B cell (primary cell): ENCODE measurements around the gene SLC44A1. TPM values are rescaled to one million over a fixed set of nuclear protein-coding genes. Genes with fewer than 3 reads are reported as not detected.

ENCODE experiments used
- ATAC-seq: fragments of 200-7000 bp; cut with Tn5 transposase; one replicate; pipeline ENCODE4 v1.10.0; 2021; ENCODE audit warnings: low read depth, mild to moderate bottlenecking, moderate number of reproducible peaks, moderate library complexity
- CTCF ChIA-PET: fragments of 350-600 bp; sonication (Branson Sonifier 250); formaldehyde crosslinking; loops from one replicate; lab custom pipeline; 2021; ENCODE audit warnings: antibody characterized with exemption, inconsistent platforms; lab: Charles Lee
- POLR2A ChIA-PET: fragments of 350-600 bp; sonication (Branson Sonifier 250); formaldehyde crosslinking; loops from one replicate; lab custom pipeline; 2021; ENCODE audit warnings: antibody characterized with exemption; lab: Charles Lee
- DNase-seq: peaks from one replicate; pipeline ENCODE4 v3.0.0; 2013
- H2AFZ ChIP-seq: 2 replicates; pipeline ENCODE4 v1.6.1; 2012; ENCODE audit warnings: mild to moderate bottlenecking, low read depth, low read length; ENCODE audit not compliant: insufficient read depth, poor library complexity, severe bottlenecking
- H3K27ac ChIP-seq, 2 donors: 1 replicate in 1 of 2; 2 replicates in 1 of 2; pipeline ENCODE4 v1.5.1; 2012 to 2013; ENCODE audit warnings: low read length in 2 of 2, mild to moderate bottlenecking in 2 of 2, moderate library complexity in 1 of 2
- H3K27me3 ChIP-seq, 4 experiments: fragments of 200-600 bp in 1 of 4; sonication (generic) in 1 of 4; replicated peaks in 1 of 4; 1 replicate in 2 of 4; 2 replicates in 2 of 4; pipeline versions ENCODE4 v1.6.1 to v1.7.0; 2013 to 2016; ENCODE audit warnings: low read length in 3 of 4, mild to moderate bottlenecking in 2 of 4, mixed read lengths in 1 of 4, moderate library complexity in 1 of 4; ENCODE audit not compliant: insufficient read depth in 4 of 4, control insufficient read depth in 3 of 4; ENCODE audit errors: control extremely low read depth in 1 of 4
- H3K36me3 ChIP-seq, 2 experiments: replicated peaks in 1 of 2; 1 replicate in 1 of 2; 2 replicates in 1 of 2; pipeline versions ENCODE4 v1.6.1 to v1.7.1; 2013; ENCODE audit warnings: low read length in 1 of 2; ENCODE audit not compliant: insufficient read depth in 2 of 2, control insufficient read depth in 1 of 2; ENCODE audit errors: control extremely low read depth in 1 of 2, extremely low read depth in 1 of 2
- H3K4me1 ChIP-seq, 2 donors: fragments of 200-600 bp in 1 of 2; sonication (generic) in 1 of 2; 1 replicate in 1 of 2; 2 replicates in 1 of 2; pipeline versions ENCODE4 v1.5.1 to v1.6.1; 2013 to 2017; ENCODE audit warnings: low read length in 2 of 2; ENCODE audit not compliant: control insufficient read depth in 2 of 2, insufficient read depth in 2 of 2
- H3K4me2 ChIP-seq: replicated peaks from 2 replicates; pipeline ENCODE3; 2012; ENCODE audit warnings: mild to moderate bottlenecking, low read depth, low read length; ENCODE audit not compliant: poor library complexity, severe bottlenecking
- H3K4me3 ChIP-seq, 5 experiments: fragments of 200-600 bp in 1 of 5; sonication (generic) in 1 of 5; 1 replicate in 3 of 5; 2 replicates in 2 of 5; pipeline versions ENCODE4 v1.5.1 to v1.7.0; 2011 to 2016; ENCODE audit warnings: low read length in 4 of 5, mild to moderate bottlenecking in 4 of 5, low read depth in 2 of 5, control low read depth in 1 of 5, moderate library complexity in 1 of 5; ENCODE audit not compliant: insufficient read depth in 1 of 5; ENCODE audit errors: control extremely low read depth in 1 of 5, extremely low read depth in 1 of 5
- H3K79me2 ChIP-seq: fragments of 200-600 bp; sonication (generic); one replicate; pipeline ENCODE4 v1.6.0; 2016; ENCODE audit warnings: low read length; ENCODE audit not compliant: control insufficient read depth, insufficient read depth
- H3K9ac ChIP-seq: fragments of 200-600 bp; sonication (generic); 2 replicates; pipeline ENCODE4 v1.6.1; 2017; ENCODE audit warnings: mild to moderate bottlenecking, low read length, moderate library complexity
- H3K9me3 ChIP-seq, 3 donors: one replicate each; pipeline versions ENCODE4 v1.6.1 to v1.7.1; 2013; ENCODE audit warnings: low read length in 2 of 3; ENCODE audit not compliant: control insufficient read depth in 2 of 3, insufficient read depth in 1 of 3; ENCODE audit errors: control extremely low read depth in 1 of 3
- H4K20me1 ChIP-seq: 2 replicates; pipeline ENCODE4 v1.6.0; 2012; ENCODE audit warnings: mild to moderate bottlenecking, low read length; ENCODE audit not compliant: insufficient read depth, control insufficient read depth, poor library complexity, severe bottlenecking
- H3K27ac Mint-ChIP-seq: one replicate; pipeline ENCODE4 v1.8.0; 2021; ENCODE audit warnings: mixed read lengths
- H3K27me3 Mint-ChIP-seq: one replicate; pipeline ENCODE4 v1.8.0; 2021; ENCODE audit warnings: mixed read lengths
- H3K4me1 Mint-ChIP-seq: one replicate; pipeline ENCODE4 v1.8.0; 2021; ENCODE audit warnings: mixed read lengths
- H3K4me3 Mint-ChIP-seq: one replicate; pipeline ENCODE4 v1.8.0; 2021; ENCODE audit warnings: mixed read lengths
- H3K9me3 Mint-ChIP-seq: one replicate; pipeline ENCODE4 v1.8.0; 2022; ENCODE audit warnings: mixed read lengths; ENCODE audit not compliant: insufficient read depth
- EZH2 ChIP-seq: IDR thresholded peaks from 2 replicates; pipeline ENCODE4 v1.6.1; 2012; ENCODE audit warnings: borderline replicate concordance, low read depth, mild to moderate bottlenecking, moderate library complexity, low read length; ENCODE audit not compliant: insufficient read depth, poor library complexity, severe bottlenecking
- WGBS: methylation state at CpG from one replicate; pipeline ENCODE4 v1.1.5; 2013; ENCODE audit warnings: missing lambda C conversion rate; ENCODE audit not compliant: insufficient coverage; 5-methylcytosine and 5-hydroxymethylcytosine counted together
- intact Hi-C: fragments of 100-400 bp; cut with micrococcal nuclease; formaldehyde crosslinking; loops from one replicate; pipeline ENCODE4 v1.10.0; 2022
- polyA plus RNA-seq: library from polyadenylated mRNA; depleted of rRNA; stranded (reverse); fragments of >200 nt; gene quantifications from 2 replicates; pipeline ENCODE4 v1.2.3, GENCODE V29; 2012
- total RNA-seq, 2 donors: library from RNA; stranded (reverse); fragments of 120-200 nt in 1 of 2; gene quantifications; 1 replicate in 1 of 2; 2 replicates in 1 of 2; pipeline versions ENCODE4 v1.2.3 to v1.2.4, GENCODE V29; 2013 to 2022
- TF ChIP-seq, protein P1 (sequence below): fragments of 200-600 bp; IDR thresholded peaks from one replicate; pipeline ENCODE4 v1.8.0; 2022; ENCODE audit warnings: antibody characterized with exemption, mild to moderate bottlenecking

The SLC44A1 gene
- total and polyA plus RNA-seq, 2 donors (not counting 1 experiment from before 2014, with no cell fraction given): 2.2 to 17.7 TPM

DNA sequence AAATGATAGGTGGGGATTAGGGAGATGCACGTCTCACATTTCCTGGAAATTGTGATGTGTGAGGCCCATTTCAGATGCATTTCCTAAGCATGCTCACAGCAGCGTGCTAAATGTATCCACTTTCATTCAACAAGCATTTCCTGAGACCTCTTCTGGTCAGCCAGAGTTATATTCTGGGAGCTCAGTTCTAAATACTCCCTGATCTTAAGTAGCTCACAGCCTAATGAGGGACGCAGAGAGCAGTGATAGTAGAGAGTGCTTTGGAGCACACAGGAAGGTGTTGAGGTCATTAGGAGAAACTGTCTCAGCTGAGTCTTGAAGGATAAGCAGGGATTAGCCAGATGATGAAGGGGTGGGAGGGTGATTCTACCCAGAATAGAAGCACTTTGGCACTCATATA lies 157.2 kb downstream of the SLC44A1 start:
- Histone ChIP-seq H3K4me2 (no peak overlapping the region), H2AFZ (no peak overlapping the region), H4K20me1 (no peaks in the 10 kb centered on the region), H3K79me2 (no peaks in the 10 kb centered on the region), H3K27me3 (peaks cover 0 to 3% (median 1%) of the 10 kb centered on the region in 4 experiments), H3K4me3 (no peak overlapping the region), H3K9me3 (peaks cover 0 to 5% (median 0%) of the 10 kb centered on the region in 3 donors), H3K4me1 (peaks cover 4 to 7% of the 10 kb centered on the region in 2 donors), H3K27ac (no peak overlapping the region), H3K36me3 (no peaks in the 10 kb centered on the region), H3K9ac (no peak overlapping the region)
- ATAC-seq (no peak), DNase-seq (no peak)
- POLR2A ChIA-PET: no interaction called here
- Mint-ChIP-seq H3K27me3 (peaks cover 22% of the 10 kb centered on the region), H3K27ac (no peak overlapping the region), H3K4me1 (peaks cover 19% of the 10 kb centered on the region), H3K9me3 (no peaks in the 10 kb centered on the region), H3K4me3 (no peak overlapping the region)
- intact Hi-C loops: no loop called here
- WGBS: 61% methylated on average over 2 of the region's 3 CpGs
- TF ChIP-seq, protein P1, sequence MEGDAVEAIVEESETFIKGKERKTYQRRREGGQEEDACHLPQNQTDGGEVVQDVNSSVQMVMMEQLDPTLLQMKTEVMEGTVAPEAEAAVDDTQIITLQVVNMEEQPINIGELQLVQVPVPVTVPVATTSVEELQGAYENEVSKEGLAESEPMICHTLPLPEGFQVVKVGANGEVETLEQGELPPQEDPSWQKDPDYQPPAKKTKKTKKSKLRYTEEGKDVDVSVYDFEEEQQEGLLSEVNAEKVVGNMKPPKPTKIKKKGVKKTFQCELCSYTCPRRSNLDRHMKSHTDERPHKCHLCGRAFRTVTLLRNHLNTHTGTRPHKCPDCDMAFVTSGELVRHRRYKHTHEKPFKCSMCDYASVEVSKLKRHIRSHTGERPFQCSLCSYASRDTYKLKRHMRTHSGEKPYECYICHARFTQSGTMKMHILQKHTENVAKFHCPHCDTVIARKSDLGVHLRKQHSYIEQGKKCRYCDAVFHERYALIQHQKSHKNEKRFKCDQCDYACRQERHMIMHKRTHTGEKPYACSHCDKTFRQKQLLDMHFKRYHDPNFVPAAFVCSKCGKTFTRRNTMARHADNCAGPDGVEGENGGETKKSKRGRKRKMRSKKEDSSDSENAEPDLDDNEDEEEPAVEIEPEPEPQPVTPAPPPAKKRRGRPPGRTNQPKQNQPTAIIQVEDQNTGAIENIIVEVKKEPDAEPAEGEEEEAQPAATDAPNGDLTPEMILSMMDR: no peak
- no peak for TF ChIP-seq EZH2
- CTCF ChIA-PET: no interaction called here

DNA sequence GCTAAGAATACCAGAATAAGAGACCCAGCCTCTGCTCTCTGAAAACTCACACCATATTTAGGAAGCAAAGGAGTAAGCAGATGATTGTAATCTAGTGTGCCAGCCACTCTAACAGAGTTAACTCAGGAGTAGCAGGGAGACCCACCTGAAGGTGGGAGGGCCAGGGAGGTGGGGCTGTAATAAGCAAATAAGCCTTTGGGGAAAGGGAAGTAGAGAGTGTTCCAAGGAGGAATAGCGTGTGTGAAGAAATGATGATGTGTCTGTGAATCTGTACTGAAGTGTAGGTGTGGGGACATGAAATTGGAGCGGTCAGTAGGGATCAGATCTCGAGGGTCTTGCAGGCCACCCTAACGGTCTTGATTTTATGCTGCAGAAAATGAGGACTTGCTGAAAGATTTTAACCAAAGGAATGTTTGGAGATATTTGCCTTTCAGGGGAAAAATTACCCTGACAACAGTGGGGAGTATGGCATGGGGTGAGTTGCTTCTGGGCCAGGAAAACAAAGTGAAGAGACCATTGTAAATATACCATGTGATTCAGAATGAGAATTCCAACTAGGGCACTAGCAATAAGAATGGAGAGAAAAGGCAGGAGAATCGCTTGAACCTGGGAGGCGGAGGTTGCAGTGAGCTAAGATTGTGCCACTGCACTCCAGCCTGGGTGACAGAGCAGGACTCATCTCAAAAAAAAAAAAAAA lies 159.2 kb downstream of the SLC44A1 start:
- peaks cover 19% of the 10 kb centered on the region for H3K4me1 Mint-ChIP-seq
- ChIA-PET POLR2A (no interaction called here), CTCF (interaction anchor here (1.0 kb wide), 1 partner anchor 15 kb away, joined by 3 read pairs; no protein-coding TSS in a partner anchor)
- peaks cover 0 to 3% (median 1%) of the 10 kb centered on the region in 4 experiments for H3K27me3 ChIP-seq
- H3K27ac ChIP-seq: no peak overlapping the region
- no peaks in the 10 kb centered on the region for H3K9me3 Mint-ChIP-seq
- intact Hi-C loops: no loop called here
- H4K20me1 ChIP-seq: no peaks in the 10 kb centered on the region
- TF ChIP-seq, protein P1: no peak
- TF ChIP-seq EZH2: no peak
- peaks cover 0 to 9% (median 0%) of the 10 kb centered on the region in 3 donors for H3K9me3 ChIP-seq
- no peak for DNase-seq
- H2AFZ ChIP-seq: no peak overlapping the region
- 94% methylated on average over 4 of the region's 6 CpGs for WGBS
- peaks cover 4 to 7% of the 10 kb centered on the region in 2 donors for H3K4me1 ChIP-seq
- no peak overlapping the region for H3K9ac ChIP-seq
- H3K27ac Mint-ChIP-seq: no peak overlapping the region
- ATAC-seq: no peak
- no peak overlapping the region for H3K4me3 ChIP-seq
- no peaks in the 10 kb centered on the region for H3K36me3 ChIP-seq
- H3K4me2 ChIP-seq: no peak overlapping the region
- no peak overlapping the region for H3K4me3 Mint-ChIP-seq
- H3K27me3 Mint-ChIP-seq: peaks cover 22% of the 10 kb centered on the region
- no peaks in the 10 kb centered on the region for H3K79me2 ChIP-seq
